Smooth muscle cell of the brain vasculature (primary cell): ENCODE measurements around the gene TNN.

ENCODE experiments used
- DNase-seq: peaks from one replicate; pipeline ENCODE4 v3.0.0-alpha.2; 2012; ENCODE audit warnings: low read depth, low spot score

The TNN gene

DNA sequence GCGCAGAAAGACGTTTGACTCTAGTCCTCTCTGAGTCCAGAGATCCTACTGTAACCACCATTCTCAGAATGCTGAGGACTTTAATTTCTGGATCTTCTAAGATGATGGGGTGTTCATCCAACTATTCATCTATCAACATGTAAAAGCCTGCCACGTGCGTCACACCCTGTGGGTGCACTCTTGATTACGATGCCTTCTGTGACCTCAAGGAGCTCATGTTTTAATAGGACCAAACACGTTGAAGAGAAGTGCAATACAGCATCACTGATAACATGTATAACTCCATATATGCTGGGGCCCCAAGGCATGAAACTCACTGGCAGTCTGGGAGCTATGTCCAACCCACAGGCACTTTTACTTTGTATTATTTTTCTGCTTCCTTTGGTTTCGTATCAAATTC, 105.9 kb downstream of the TNN start:
- no peak for DNase-seq

DNA sequence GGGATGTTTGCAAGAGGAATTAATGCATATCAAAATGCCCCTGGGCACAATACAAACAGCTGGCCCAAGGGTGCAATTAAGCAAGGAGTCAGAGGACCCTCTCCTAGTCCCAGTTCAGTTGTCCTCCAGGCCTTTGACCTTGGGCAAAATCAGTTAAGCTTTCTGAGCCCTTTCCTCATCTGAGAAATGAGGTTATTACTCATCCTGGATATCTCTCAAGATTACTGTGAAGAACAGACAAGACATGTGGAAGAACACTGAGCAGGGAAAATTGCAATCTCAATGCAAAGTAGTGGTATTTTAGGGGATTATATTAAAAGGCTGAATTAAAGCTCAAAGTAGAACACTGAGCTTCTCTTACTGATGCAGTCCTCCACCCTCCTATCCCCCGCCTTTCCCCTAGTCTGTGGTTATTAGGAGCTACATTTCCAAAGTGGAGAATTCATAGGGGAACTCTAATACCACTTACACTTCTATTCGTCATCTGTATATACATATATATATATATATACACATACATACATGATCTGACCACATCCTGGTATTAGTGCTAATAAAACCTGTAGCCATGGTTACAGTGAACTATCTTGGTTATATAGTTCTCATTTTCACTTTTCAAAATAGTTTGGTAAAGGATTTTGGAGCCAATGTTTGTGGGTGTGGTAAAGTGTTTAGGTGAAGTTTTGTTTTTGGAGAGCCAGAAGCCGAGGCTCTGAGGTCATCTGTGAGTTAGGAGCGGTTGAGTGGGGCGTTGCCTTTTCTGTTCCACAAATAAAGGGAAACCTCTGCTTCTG, 106.9 kb downstream of the TNN start:
- no peak for DNase-seq

- no peak for DNase-seq
These were observed 108.6 kb downstream of the TNN start for GRCh38 chr1:175176246-175176645.

DNA sequence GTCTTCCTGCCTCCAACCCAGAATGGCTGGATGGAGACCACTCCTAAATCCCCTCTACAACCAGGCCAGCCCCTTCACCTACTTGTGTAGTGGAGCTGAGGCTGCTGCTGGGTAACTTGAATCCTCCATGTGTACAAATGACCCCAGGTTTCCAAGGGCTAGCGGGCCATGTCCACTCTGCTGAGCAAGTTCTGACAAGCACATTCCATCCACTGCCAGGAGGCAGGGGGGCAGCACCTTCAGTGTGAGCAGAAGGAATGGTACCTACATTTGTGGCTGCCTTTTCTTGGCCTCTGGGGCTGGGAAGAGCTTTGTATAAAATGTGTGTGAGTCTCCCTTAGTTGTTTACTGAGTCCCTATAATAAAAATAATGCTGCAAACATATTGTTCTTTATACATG, 110.4 kb downstream of the TNN start:
- no peak for DNase-seq

- DNase-seq: no peak
These were observed 110.8 kb downstream of the TNN start for GRCh38 chr1:175178456-175178855.

DNA sequence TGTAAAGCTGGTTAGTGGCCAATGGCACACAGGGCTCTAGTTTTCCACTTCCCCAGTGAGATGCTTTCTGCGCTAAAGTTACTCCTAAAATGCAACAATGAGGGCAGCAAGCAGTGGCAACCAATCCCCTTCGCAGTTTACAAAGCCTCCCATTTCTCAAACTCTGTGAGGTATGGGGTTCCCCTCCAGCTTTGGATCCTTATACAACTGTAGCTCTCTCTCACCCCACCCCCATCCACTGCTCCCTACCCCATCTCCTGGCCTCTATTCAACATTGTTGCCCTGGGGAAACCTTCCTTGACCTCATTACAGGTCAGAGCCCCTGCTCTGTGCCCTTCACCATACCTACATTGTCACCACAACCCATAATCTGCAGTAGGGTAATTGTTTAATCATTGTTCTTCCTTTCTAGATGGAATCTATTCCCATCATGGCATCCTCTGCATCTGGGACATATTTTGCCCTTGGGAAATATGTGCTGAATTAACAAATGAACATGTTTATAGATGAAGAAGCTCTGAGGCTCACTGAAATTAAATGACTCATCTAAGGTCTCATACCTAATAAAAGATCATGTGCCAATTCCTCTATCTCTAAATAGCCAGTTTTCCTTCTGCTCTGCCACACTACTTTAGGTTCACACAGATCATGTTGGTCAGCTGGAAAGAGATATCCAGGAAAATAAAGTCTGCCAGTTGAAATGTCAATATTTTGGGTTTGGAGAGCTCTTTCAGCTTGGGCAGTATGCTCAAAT, 112.4 kb downstream of the TNN start:
- no peak for DNase-seq

GRCh38 chr1:175182201-175182746, 114.6 kb downstream of the TNN start:
- DNase-seq: no peak

DNA sequence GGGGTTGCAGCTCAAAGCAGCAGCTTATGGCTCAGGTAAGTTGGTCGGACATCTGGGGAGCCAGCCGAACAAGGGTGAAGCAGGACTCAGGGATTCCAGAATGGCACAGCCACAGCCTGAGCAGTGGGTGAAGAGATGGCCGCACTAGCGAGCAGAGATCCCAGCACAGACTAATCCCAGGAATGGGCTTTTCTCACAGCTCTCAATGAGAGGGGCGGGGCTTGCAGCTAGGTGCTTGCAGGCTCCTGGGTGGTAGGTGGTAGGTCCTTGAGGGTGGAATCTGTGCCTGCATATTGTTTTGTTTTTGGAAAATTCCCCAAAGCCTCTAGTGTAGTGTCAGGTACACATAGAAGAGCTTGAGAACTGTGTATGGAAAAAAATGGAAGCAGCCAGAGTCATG, 116.0 kb downstream of the TNN start:
- DNase-seq: no peak

DNA sequence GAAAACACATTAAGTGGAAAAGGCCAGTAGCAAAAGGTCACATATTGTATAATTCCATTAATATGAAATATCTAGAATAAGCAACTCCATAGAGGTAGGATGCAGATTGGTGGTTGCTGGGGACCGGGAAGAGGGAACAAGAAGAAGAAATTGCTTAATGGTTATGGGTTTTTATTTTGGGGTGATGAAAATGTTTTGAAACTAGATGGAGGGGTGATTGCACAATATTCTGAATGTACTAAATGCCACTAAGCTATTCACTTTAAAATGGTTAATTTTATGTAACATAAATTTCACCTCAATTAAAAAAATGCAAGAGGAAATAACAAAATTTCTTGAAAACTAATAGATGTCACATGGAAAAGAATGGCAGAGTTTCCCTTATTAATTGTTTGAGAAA, 118.3 kb downstream of the TNN start:
- no peak for DNase-seq

DNA sequence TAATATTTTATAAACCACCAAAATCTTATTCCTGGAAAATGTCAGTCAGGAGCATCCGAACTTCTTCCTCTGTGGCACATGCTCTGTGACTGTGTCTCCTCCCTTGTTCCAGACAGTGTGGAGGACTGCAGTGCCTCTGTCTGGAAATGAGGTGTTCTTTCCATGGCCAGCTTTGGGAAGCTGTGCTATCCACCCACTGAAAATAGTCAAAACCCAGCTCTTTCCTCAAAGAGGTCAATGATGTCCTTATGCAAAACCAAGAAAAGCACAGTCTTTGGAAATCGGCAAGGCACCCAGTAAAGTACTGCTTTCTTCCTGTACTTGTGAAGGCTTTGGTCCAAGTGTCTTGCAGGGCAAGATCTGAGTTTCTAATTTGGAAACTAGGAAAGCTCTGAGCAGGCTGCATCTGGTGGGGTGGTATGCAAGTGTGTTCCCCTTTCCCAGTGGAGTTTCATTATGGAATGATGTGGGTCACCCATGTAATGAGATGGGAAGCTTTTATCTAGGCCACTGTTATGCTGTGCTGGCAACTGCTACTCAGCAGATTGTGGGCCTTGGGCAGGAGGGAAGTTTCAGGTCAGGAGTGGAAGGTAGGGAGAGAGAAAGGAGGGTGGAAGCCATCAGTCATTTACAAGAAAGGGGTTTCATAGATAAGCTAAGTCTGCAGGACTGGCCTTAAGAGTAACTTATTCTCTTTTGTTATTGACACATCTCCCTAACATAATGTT, 119.0 kb downstream of the TNN start:
- DNase-seq: no peak

- no peak for DNase-seq
These were observed 121.3 kb downstream of the TNN start for GRCh38 chr1:175188936-175189335.

GRCh38 chr1:175191659-175192058, 124.0 kb downstream of the TNN start:
- DNase-seq: no peak

DNA sequence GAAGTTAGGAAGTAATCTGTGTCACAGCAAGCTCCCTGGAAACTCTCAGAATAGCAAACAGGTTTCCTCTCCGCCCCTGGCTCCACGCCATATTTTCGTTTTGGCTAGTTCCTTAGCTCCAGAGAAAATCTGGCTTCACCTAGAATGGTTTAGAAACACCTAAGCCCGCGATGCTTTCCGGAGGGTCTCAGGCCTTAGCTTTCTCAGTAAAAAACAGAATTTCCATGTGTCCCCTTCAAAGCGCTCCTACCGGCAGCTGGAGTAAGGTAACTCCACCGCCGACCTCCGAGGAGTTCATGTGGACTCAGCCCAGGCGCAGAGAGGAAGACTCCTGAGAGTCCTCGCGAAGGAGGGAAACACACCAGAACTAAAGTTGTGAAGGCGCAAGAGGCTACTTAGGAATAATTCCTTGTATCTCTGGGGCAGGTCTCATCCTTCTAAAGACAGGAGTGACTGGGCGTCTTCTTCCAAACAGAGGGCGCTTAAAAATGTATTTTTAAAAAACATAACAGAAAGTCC, 124.5 kb downstream of the TNN start:
- no peak for DNase-seq

DNA sequence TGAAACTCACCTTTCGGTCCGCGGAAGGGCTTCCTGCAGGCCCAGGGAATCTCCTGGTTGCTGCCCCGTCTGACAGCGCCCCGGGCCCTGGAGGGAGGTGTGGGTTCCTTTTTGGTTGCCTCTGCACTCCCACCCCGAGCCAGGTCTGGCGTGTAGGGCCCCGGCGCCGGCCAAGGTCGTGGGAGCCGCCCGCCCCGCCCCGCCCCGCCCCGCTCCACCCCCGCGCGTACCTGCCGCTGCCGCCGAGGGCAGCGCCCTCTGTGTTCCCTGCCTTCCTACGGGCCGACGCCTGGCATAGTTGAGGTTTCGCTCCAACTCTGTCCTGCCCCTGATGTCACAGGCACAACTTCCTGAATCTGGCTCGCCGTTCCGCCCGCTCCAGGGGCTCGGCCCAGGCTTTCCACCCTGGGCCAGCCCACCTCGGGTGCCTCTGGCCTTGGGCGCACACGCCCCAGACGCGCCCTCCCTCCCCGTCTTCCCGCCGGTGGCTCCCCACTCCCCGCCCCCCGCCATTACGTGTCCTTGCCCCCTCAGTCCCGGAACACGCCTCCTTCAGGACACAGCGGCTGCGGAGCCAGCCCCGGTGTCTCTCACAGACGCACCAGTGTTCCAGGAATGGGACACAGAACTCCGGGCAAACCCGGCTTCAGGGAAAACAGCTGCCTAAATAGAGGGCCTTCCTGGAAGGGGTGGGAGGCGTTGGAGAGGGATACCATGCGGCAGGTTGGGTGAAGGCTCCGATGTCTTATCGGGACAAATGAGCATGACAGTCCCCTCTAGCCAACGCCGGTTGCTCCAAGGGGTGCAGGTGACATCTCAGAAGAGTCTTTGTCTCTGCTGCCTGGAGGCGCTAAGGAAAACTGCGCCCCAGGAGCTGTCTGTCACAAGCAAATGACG, 125.2 kb downstream of the TNN start, which contains the start of gene KIAA0040:
Gene KIAA0040, minus strand, starts transcription at position 147 of the 897 bp plus-strand sequence. CDS start 31,763 bp downstream, outside the sequence.
- no peak for DNase-seq

DNA sequence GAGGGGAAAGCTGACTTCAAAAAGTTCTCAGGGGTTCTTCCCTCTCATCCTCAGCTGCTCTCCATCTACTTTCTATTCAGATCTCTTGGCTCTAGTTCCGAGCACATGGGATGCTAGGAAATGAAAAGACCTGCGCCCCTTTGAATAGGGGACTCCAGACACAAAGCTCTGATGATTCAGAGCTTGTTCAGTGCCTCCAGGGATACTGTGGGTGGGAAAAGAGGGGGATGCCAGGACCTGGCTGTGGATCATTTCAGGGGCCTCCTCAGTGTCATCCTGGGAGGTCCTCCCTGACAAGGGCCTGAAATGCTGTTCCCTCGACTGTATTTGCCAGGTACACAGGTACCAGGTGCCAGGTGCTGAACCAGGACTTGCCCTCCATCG, 125.9 kb downstream of the TNN start:
- no peak for DNase-seq

DNA sequence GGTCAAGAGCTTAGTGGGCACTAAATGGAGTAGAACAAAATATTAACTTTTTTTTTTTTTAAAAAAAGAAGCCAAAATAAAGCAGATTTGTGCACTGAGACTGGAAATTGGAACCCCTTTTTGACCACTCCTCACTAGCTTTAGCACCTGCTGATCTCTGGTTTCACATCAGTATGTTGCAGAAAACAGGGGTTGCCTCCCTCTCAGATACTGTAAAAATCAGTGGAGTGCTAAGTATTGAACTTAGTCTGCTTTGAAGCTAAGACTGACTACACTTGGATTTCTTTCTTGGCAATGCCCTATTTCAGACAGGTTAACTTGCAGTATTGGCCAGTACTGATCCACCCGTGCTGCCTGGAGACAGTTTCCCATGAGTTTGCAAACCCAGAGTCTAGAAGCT, 127.6 kb downstream of the TNN start:
- no peak for DNase-seq

- no peak for DNase-seq
These were observed 128.2 kb downstream of the TNN start for GRCh38 chr1:175195798-175196197.

DNA sequence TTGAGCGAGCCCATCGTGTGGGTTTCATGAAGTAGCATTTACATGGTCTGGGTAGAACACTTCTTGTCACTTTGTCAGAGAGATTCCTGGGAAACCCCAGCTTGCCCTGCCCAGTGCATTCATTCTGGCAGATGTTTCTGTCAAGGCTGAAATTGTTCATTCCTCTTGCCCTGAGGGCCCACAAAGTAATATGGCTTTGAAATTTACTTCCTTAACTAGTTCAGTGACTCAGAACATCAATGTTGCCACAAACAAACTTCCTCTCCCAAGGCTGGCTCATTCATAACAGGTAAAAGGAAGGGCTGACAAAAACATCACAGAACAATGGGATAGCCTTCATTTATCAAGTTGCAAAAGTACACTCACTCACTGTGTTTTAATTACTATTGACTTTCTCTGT, 129.9 kb downstream of the TNN start:
- DNase-seq: no peak
